ENCODE data around the gene NDNF.

DNA sequence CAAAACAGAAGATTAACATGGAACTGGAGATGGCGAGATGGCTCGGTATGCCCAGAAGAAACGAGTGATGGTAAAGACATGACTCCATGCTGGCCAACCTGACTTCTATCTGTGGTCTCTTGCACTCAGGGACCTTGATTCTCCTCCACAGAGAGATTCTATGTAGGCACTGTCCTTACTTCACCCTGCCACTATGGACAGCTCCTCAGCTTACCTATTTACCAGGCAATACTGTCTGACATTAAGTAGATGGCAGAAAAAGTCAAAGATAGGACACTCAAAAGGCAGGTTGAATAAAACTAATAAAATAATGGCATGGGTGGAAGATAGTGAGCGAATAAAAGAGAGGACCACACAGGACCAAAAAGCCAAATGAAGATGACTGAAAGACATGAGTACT is 35.2 kb upstream of the NDNF start:
- TF ChIP-seq, protein P1, sequence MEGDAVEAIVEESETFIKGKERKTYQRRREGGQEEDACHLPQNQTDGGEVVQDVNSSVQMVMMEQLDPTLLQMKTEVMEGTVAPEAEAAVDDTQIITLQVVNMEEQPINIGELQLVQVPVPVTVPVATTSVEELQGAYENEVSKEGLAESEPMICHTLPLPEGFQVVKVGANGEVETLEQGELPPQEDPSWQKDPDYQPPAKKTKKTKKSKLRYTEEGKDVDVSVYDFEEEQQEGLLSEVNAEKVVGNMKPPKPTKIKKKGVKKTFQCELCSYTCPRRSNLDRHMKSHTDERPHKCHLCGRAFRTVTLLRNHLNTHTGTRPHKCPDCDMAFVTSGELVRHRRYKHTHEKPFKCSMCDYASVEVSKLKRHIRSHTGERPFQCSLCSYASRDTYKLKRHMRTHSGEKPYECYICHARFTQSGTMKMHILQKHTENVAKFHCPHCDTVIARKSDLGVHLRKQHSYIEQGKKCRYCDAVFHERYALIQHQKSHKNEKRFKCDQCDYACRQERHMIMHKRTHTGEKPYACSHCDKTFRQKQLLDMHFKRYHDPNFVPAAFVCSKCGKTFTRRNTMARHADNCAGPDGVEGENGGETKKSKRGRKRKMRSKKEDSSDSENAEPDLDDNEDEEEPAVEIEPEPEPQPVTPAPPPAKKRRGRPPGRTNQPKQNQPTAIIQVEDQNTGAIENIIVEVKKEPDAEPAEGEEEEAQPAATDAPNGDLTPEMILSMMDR (IDR thresholded peaks at IDR 0.05; ENCODE audit: insufficient read depth, low read depth, low read length) = no peak
- no peak for TF ChIP-seq EZH2 (IDR thresholded peaks at IDR 0.05; ENCODE audit: insufficient read depth, low read length)
